GM21447 (cell line): ENCODE data around the gene IGF1R.

Source experiments
- ATAC-seq: cut with Tn5 transposase; IDR thresholded peaks from one replicate; pipeline ENCODE4 v1.9.1; 2021; ENCODE audit not compliant: unreplicated experiment

Gene IGF1R

GRCh38 chr15:98854496-98854895 is 206.2 kb downstream of the IGF1R start:
- ATAC-seq = no peak

- ATAC-seq = no peak
Measured at GRCh38 chr15:98855067-98855814, 206.9 kb downstream of the IGF1R start.

GRCh38 chr15:98855815-98856531 is 207.6 kb downstream of the IGF1R start:
- ATAC-seq = no peak

GRCh38 chr15:98856532-98856907 is 208.2 kb downstream of the IGF1R start:
- ATAC-seq = no peak

- ATAC-seq = no peak
Measured at GRCh38 chr15:98858610-98859023, 210.3 kb downstream of the IGF1R start.

- ATAC-seq = no peak
Measured at GRCh38 chr15:98859149-98859548, 210.8 kb downstream of the IGF1R start.

- no peak for ATAC-seq
Measured at GRCh38 chr15:98860281-98861041, 212.1 kb downstream of the IGF1R start.

- no peak for ATAC-seq
Measured at GRCh38 chr15:98861188-98861587, 212.8 kb downstream of the IGF1R start.

- no peak for ATAC-seq
Measured at GRCh38 chr15:98863983-98864382, 215.6 kb downstream of the IGF1R start.

- ATAC-seq = peak; percentile 88
Measured at GRCh38 chr15:98865397-98866339, 217.3 kb downstream of the IGF1R start.

GRCh38 chr15:98866511-98866910 is 218.2 kb downstream of the IGF1R start:
- no peak for ATAC-seq

GRCh38 chr15:98868564-98868963 is 220.2 kb downstream of the IGF1R start:
- no peak for ATAC-seq

GRCh38 chr15:98870788-98871187 is 222.4 kb downstream of the IGF1R start:
- ATAC-seq = no peak

- ATAC-seq = no peak
Measured at GRCh38 chr15:98872774-98873173, 224.4 kb downstream of the IGF1R start.

GRCh38 chr15:98873441-98874218 is 225.3 kb downstream of the IGF1R start:
- ATAC-seq = peak; percentile 70

- ATAC-seq = no peak
Measured at GRCh38 chr15:98874370-98874769, 226.0 kb downstream of the IGF1R start.

- no peak for ATAC-seq
Measured at GRCh38 chr15:98874773-98875172, 226.4 kb downstream of the IGF1R start.

- no peak for ATAC-seq
Measured at GRCh38 chr15:98875309-98875708, 227.0 kb downstream of the IGF1R start.

GRCh38 chr15:98876451-98877369 is 228.4 kb downstream of the IGF1R start:
- no peak for ATAC-seq
